Adipocyte (in vitro differentiated cells): Measurements from ENCODE around the gene MBD5.
A peak's percentile ranks its signal among the peaks of the same experiment; 100 is the strongest.

Experiments used
- DNase-seq: peaks from one replicate; pipeline ENCODE4 v3.0.0-alpha.2; 2015; ENCODE audit warnings: low read depth
- H3K27me3 ChIP-seq: replicated peaks from 2 replicates; pipeline ENCODE4 v1.7.0; 2013; ENCODE audit warnings: mild to moderate bottlenecking, low read length, moderate library complexity; ENCODE audit not compliant: control insufficient read depth, insufficient read depth
- H3K36me3 ChIP-seq: 2 replicates; pipeline ENCODE4 v1.7.0; 2013; ENCODE audit warnings: low read length, mild to moderate bottlenecking, moderate library complexity; ENCODE audit not compliant: control insufficient read depth, insufficient read depth, severe bottlenecking
- H3K4me1 ChIP-seq: 2 replicates; pipeline ENCODE4 v1.7.0; 2013; ENCODE audit warnings: mild to moderate bottlenecking, low read length, moderate library complexity; ENCODE audit not compliant: control insufficient read depth, insufficient read depth
- H3K4me3 ChIP-seq: 2 replicates; pipeline ENCODE4 v1.7.0; 2013; ENCODE audit warnings: mild to moderate bottlenecking, low read length, moderate library complexity
- H3K9ac ChIP-seq: 2 replicates; pipeline ENCODE4 v1.7.0; 2013; ENCODE audit warnings: mild to moderate bottlenecking, low read length, moderate library complexity
- H3K9me3 ChIP-seq: 2 replicates; pipeline ENCODE4 v1.7.0; 2013; ENCODE audit warnings: mild to moderate bottlenecking, low read length, moderate library complexity; ENCODE audit not compliant: control insufficient read depth

The MBD5 gene

GRCh38 chr2:148375214-148375613, 354.3 kb downstream of the MBD5 start:
- peaks cover 3% of the 10 kb centered on the region for H3K4me1 ChIP-seq
- no peaks in the 10 kb centered on the region for H3K27me3 ChIP-seq
- no peak overlapping the region for H3K9ac ChIP-seq
- no peak overlapping the region for H3K4me3 ChIP-seq
- DNase-seq, result peak; percentile 19
- H3K36me3 ChIP-seq, result no peaks in the 10 kb centered on the region
- no peaks in the 10 kb centered on the region for H3K9me3 ChIP-seq

GRCh38 chr2:148391324-148391723, 370.4 kb downstream of the MBD5 start:
- Histone ChIP-seq H3K4me1 (peaks cover 11% of the 10 kb centered on the region), H3K9me3 (no peaks in the 10 kb centered on the region), H3K36me3 (no peaks in the 10 kb centered on the region), H3K27me3 (no peaks in the 10 kb centered on the region), H3K9ac (no peak overlapping the region), H3K4me3 (no peak overlapping the region)
- DNase-seq, result peak; percentile 53

- H3K4me1 ChIP-seq, result peaks cover 3% of the 10 kb centered on the region
- DNase-seq, result no peak
- no peak overlapping the region for H3K4me3 ChIP-seq
- no peaks in the 10 kb centered on the region for H3K9me3 ChIP-seq
- H3K9ac ChIP-seq, result no peak overlapping the region
- no peaks in the 10 kb centered on the region for H3K36me3 ChIP-seq
- H3K27me3 ChIP-seq, result no peaks in the 10 kb centered on the region
Observed at GRCh38 chr2:148402786-148403185, 381.9 kb downstream of the MBD5 start.

- H3K27me3 ChIP-seq, result no peaks in the 10 kb centered on the region
- no peaks in the 10 kb centered on the region for H3K4me1 ChIP-seq
- no peaks in the 10 kb centered on the region for H3K36me3 ChIP-seq
- H3K9ac ChIP-seq, result no peak overlapping the region
- no peak for DNase-seq
- no peak overlapping the region for H3K4me3 ChIP-seq
- H3K9me3 ChIP-seq, result peaks cover 23% of the 10 kb centered on the region
Observed at GRCh38 chr2:148410899-148411298, 390.0 kb downstream of the MBD5 start.

GRCh38 chr2:148416248-148416647, 395.4 kb downstream of the MBD5 start:
- Histone ChIP-seq H3K9ac (no peak overlapping the region), H3K4me1 (peaks cover 2% of the 10 kb centered on the region), H3K9me3 (peaks cover 23% of the 10 kb centered on the region), H3K4me3 (no peak overlapping the region), H3K36me3 (no peaks in the 10 kb centered on the region), H3K27me3 (no peaks in the 10 kb centered on the region)
- DNase-seq, result no peak

- H3K9me3 ChIP-seq, result no peaks in the 10 kb centered on the region
- H3K4me3 ChIP-seq, result no peak overlapping the region
- H3K36me3 ChIP-seq, result no peaks in the 10 kb centered on the region
- no peaks in the 10 kb centered on the region for H3K4me1 ChIP-seq
- H3K9ac ChIP-seq, result no peak overlapping the region
- H3K27me3 ChIP-seq, result no peaks in the 10 kb centered on the region
- no peak for DNase-seq
Observed at GRCh38 chr2:148430101-148430500, 409.2 kb downstream of the MBD5 start.

- Histone ChIP-seq H3K4me1 (no peaks in the 10 kb centered on the region), H3K9me3 (no peaks in the 10 kb centered on the region), H3K9ac (no peak overlapping the region), H3K4me3 (no peak overlapping the region), H3K27me3 (no peaks in the 10 kb centered on the region), H3K36me3 (no peaks in the 10 kb centered on the region)
- DNase-seq, result no peak
Observed at GRCh38 chr2:148447877-148448276, 427.0 kb downstream of the MBD5 start.

GRCh38 chr2:148450531-148450930, 429.6 kb downstream of the MBD5 start:
- no peaks in the 10 kb centered on the region for H3K36me3 ChIP-seq
- DNase-seq, result no peak
- no peak overlapping the region for H3K4me3 ChIP-seq
- no peak overlapping the region for H3K9ac ChIP-seq
- no peaks in the 10 kb centered on the region for H3K9me3 ChIP-seq
- H3K27me3 ChIP-seq, result no peaks in the 10 kb centered on the region
- no peaks in the 10 kb centered on the region for H3K4me1 ChIP-seq

- Histone ChIP-seq H3K27me3 (no peaks in the 10 kb centered on the region), H3K36me3 (no peaks in the 10 kb centered on the region), H3K9ac (no peak overlapping the region), H3K9me3 (no peaks in the 10 kb centered on the region), H3K4me1 (no peaks in the 10 kb centered on the region), H3K4me3 (no peak overlapping the region)
- DNase-seq, result no peak
Observed at GRCh38 chr2:148451046-148451445, 430.2 kb downstream of the MBD5 start.

GRCh38 chr2:148455791-148456190, 434.9 kb downstream of the MBD5 start:
- Histone ChIP-seq H3K9me3 (no peaks in the 10 kb centered on the region), H3K4me3 (no peak overlapping the region), H3K9ac (no peak overlapping the region), H3K4me1 (peaks cover 6% of the 10 kb centered on the region), H3K27me3 (no peaks in the 10 kb centered on the region), H3K36me3 (no peaks in the 10 kb centered on the region)
- no peak for DNase-seq

GRCh38 chr2:148458171-148458570, 437.3 kb downstream of the MBD5 start:
- no peak for DNase-seq
- Histone ChIP-seq H3K36me3 (no peaks in the 10 kb centered on the region), H3K4me3 (no peak overlapping the region), H3K9me3 (no peaks in the 10 kb centered on the region), H3K9ac (no peak overlapping the region), H3K4me1 (peaks cover 6% of the 10 kb centered on the region), H3K27me3 (no peaks in the 10 kb centered on the region)

GRCh38 chr2:148459377-148459778, 438.5 kb downstream of the MBD5 start:
- Histone ChIP-seq H3K27me3 (no peaks in the 10 kb centered on the region), H3K4me1 (peaks cover 6% of the 10 kb centered on the region), H3K9me3 (no peaks in the 10 kb centered on the region), H3K9ac (no peak overlapping the region), H3K36me3 (peaks cover 5% of the 10 kb centered on the region), H3K4me3 (no peak overlapping the region)
- peak; percentile 21 for DNase-seq
